GM10266 (cell line): Measurements from ENCODE around the gene SERINC2.

Source experiments
- DNase-seq: peaks from one replicate; pipeline ENCODE4 v3.0.0; 2012; ENCODE audit errors: extremely low spot score
- TF ChIP-seq, protein P1 (sequence below): IDR thresholded peaks from 2 replicates; pipeline ENCODE4 v1.5.1; 2012; ENCODE audit warnings: mild to moderate bottlenecking, low read depth; ENCODE audit not compliant: control insufficient read depth, insufficient read depth; ENCODE audit errors: missing control alignments

The SERINC2 gene

DNA sequence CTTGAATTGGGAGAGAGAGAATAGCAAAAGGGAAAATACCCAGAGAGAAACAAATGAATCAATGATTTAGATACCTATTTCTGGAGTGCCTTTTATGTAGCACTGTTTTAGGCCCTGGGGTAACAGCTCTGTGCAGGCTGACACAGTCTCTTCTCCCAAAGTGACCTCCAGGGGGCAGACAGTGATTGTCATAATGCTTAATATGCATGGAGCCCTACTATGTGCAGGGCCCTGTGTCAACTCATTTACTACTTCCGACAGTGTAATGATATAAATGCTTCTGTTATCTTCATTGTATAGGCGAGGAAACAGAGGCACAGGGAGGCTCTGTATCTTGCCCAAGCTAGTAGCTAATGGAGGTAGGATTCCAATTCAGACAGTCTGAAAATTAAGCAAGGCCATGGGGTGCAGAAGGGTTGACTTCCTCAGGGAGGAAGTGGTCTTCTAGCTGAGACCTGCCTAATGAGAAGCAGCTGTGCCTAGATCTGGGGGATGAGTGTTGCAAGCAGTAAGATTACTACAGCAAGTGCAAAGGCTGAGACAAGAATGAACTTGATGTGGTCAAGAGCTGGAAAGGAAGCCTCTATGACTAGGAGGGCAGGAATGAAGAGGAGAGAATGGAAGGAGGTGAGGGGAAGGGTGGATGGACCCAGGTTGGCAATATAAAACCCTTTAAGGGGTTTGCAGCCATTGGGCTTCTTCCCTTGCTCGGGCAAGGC, 16.2 kb upstream of the SERINC2 start:
- TF ChIP-seq, protein P1, sequence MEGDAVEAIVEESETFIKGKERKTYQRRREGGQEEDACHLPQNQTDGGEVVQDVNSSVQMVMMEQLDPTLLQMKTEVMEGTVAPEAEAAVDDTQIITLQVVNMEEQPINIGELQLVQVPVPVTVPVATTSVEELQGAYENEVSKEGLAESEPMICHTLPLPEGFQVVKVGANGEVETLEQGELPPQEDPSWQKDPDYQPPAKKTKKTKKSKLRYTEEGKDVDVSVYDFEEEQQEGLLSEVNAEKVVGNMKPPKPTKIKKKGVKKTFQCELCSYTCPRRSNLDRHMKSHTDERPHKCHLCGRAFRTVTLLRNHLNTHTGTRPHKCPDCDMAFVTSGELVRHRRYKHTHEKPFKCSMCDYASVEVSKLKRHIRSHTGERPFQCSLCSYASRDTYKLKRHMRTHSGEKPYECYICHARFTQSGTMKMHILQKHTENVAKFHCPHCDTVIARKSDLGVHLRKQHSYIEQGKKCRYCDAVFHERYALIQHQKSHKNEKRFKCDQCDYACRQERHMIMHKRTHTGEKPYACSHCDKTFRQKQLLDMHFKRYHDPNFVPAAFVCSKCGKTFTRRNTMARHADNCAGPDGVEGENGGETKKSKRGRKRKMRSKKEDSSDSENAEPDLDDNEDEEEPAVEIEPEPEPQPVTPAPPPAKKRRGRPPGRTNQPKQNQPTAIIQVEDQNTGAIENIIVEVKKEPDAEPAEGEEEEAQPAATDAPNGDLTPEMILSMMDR, result peak; percentile 31
- DNase-seq, result no peak

DNA sequence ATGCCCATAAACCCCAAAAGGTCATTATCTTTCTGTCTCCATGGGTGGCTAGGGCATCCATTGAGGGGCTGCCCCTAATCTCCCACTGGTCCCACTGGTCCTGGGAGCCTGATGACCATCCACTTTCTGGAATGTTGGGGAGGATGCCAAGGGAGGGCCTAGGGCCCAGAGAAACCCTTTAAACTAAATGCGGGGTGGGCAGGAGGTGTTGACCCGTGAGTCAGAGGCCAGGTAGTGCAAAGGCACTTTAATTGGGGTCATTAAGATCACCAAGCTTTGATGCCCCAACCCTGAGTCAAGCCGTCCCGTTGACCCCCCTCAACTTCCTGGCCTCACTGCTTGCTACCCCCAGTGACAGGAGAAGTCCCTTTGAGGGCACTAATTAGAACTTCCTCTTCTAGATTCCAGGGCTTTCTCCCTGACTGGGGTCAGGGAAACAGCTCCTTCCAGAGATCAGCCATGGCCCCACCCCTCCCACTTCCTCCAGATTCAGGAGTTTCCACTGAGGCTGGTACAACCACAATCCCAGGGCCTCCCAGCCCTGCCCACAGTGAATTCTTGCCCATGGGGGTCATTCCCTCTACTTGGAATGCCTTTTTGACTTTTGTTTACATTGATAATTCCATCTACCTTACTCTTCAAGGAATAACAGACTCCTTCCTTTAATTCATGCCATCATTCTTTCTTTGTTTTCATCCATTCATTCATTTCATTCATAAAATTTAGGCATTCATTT, 15.5 kb upstream of the SERINC2 start:
- DNase-seq, result no peak
- TF ChIP-seq, protein P1, result no peak

DNA sequence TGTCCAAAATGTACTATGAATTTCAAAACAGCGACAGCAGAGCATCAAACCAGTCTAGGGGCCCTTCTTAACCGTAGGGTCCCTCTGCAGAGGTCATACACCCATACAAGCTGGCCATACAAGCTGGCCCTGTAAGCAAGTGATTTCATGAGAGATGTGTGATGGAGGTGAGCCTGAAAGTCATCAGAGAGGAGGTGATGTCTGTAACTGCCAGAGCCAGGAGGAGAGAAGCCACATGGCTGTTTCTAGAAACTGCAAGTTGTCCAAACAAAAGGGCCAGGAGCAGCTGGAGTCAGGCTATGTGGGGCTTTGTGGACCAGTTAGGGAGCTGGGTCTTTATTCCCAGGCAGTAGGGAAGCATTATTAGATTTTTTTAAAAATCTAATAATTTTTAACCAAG, 14.8 kb upstream of the SERINC2 start:
- no peak for DNase-seq
- TF ChIP-seq, protein P1, result no peak

DNA sequence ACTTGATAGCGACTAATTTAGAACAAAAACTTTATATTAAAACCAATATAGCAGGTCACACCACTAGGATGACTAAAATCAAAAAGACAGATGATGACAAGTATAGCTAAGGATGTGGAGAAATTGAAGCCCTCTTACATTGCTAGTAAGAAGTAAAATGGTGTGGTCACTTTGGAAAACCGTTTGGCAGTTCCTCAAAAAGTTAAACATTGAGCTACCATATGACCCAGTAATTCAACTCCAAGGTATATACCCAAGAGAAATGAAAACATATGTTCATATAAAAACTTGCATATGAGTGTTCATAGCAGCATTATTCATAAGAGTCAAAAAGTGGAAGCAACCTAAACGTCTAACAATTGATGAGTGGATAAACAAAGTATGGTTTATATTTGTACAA, 13.0 kb upstream of the SERINC2 start:
- TF ChIP-seq, protein P1, result no peak
- DNase-seq, result no peak

DNA sequence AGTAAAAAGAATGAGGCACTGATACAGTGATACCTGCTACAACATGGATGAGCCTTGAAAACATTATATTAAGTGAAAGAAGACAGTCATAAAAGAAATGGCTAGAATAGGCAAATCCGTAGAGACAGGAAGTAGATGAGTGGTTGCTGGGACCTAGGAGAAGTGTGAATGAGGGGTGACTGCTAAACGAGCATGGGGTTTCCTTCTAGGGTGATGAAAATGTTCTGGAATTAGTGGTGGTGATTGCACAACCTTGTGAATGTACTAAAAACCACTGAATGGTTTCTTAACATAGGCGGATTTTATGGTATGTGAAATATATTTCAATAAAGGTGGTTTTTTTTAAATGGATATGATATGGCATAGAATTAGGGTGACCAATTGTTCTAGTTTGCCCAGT, 12.6 kb upstream of the SERINC2 start:
- DNase-seq, result no peak

DNA sequence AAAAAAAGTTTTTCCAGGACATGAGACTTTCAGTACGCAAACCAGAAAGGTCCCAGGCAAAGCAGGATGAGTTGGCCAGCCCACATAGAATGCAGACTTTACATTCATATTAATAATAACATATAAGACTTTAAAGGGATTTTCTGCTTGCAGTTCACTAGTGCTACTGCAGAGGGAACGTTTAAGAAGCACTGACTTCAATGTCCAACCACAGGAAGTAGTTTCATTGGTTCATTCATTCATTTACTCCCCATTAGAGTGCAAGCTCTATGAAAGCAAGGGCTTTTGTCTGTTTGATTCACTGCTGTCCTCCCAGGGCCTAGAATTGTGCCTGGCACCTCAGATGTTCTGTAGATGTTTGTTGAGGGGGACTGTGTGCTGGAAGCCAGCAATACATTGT, 11.8 kb upstream of the SERINC2 start:
- TF ChIP-seq, protein P1, result no peak
- DNase-seq, result no peak

More for the DNA sequence above, 12.6 kb upstream of the SERINC2 start:
- TF ChIP-seq, protein P1, result no peak

DNA sequence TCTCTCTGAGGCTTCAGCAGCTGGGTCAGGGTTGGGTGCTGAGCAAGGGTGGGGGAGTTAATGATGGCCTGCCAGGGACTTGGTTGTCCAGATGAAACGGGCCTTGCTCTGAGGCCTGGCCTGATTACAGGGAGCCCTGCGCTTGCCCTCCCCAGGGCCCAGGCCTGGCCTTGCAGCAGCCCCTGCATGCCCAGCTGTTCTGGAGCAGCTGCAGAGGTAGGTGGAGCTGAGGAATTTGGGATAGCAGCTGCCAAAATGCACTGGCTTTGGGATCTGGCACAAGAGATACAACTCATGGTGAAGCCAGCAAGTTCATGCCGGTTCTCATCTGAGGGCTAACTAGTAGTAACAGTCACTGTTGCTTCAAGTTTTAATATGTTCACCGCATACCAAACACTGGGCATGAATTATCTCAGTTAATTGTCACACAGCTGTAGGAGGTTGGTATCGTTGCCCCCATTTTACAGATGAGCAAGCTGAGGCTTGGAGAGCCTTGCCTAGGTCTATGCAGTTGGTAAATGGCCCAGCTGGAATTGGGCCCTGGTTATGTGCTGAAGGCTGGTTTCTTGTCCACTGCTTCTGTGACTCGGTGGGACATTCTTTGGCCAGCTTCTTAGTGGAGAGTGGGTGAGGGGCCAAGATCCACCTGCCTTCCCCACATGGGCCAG, 7.3 kb upstream of the SERINC2 start:
- TF ChIP-seq, protein P1, result no peak
- no peak for DNase-seq
